ENCODE data around the gene ITPKC. TPM values are rescaled to one million over a fixed set of nuclear protein-coding genes. Genes with fewer than 3 reads are reported as not detected.
A peak's percentile ranks its signal among the peaks of the same experiment; 100 is the strongest.

The ITPKC gene
- total RNA-seq, 4 donors from 2014 or later: 34.5 to 43.9 (median 38.9) TPM

DNA sequence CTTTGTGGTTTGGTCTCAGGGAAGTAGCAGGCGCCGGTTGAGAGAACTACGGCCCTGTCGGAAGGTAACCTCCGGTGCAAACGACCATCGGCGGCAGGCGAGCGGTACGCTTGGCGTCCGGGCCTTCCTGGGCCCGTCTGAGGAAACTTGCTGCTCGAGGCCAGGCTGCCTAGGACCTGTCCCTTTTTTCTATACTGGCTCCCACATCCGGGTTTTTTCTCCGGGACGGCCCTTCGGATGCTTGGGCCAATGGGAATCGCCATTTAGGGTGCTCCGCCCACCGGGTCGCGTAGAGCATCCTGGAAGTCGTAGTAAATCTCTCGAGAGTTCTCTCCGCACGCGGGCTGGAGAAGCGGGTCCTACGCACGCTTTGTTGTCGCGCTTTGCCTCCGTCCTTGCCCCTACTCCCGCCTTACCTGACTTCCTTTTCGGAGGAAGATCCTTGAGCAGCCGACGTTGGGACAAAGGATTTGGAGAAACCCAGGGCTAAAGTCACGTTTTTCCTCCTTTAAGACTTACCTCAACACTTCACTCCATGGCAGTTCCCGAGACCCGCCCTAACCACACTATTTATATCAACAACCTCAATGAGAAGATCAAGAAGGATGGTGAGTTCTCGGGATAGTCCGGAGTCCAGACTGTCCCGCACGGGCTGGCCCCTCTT, 34.1 kb downstream of the ITPKC start, which contains the start of gene SNRPA:
TSS of gene SNRPA (plus strand) at position 330 of the 664 bp plus-strand sequence. CDS start at position 536, 206 bp downstream.
- Histone ChIP-seq H3K36me3 (peaks cover 0 to 5% (median 0%) of the 10 kb centered on the region in 3 donors), H3K27ac (peak within 1 kb of the TSS; percentile 92 to 97 (median 93)), H3K9me3 (no peaks in the 10 kb centered on the region), H3K4me1 (peaks cover 0 to 46% (median 28%) of the 10 kb centered on the region in 4 donors), H3K27me3 (no peaks in the 10 kb centered on the region), H3K4me3 (peak within 1 kb of the TSS; percentile 61 to 79 (median 70))
- DNase-seq: peak; percentile 97 to 99 (median 98)
- TF ChIP-seq POLR2A (IDR thresholded peaks at IDR 0.05): peak; percentile 85 to 96
- TF ChIP-seq, protein P1, sequence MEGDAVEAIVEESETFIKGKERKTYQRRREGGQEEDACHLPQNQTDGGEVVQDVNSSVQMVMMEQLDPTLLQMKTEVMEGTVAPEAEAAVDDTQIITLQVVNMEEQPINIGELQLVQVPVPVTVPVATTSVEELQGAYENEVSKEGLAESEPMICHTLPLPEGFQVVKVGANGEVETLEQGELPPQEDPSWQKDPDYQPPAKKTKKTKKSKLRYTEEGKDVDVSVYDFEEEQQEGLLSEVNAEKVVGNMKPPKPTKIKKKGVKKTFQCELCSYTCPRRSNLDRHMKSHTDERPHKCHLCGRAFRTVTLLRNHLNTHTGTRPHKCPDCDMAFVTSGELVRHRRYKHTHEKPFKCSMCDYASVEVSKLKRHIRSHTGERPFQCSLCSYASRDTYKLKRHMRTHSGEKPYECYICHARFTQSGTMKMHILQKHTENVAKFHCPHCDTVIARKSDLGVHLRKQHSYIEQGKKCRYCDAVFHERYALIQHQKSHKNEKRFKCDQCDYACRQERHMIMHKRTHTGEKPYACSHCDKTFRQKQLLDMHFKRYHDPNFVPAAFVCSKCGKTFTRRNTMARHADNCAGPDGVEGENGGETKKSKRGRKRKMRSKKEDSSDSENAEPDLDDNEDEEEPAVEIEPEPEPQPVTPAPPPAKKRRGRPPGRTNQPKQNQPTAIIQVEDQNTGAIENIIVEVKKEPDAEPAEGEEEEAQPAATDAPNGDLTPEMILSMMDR (IDR thresholded peaks at IDR 0.05): no peak

DNA sequence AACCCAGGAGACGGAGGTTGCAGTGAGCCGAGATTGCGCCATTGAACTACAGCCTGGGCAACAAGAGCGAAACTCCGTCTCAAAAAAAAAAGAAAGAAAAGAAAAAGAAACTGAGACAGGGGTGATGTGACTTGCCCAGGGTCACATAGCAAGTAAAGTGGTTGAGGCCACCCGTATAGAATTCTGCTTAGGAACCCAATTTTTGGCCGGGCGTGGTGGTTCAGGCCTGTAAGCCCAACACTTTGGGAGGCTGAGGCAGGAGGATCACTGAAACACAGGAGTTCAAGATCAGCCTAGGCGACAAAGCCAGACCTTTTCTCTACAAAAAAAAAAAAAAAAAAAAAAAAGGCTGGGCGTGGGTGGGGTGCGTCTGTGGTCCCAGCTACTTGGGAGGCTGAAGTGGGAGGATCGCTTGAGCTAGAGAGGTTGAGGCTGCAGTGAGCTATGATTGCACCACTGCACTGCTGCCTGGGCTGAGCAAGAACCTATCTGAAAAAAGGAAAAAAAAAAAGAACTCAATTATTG, 35.4 kb downstream of the ITPKC start:
- DNase-seq: no peak
- H3K27ac ChIP-seq: peak overlapping the region; percentile 91 to 97 (median 92)
- TF ChIP-seq POLR2A (IDR thresholded peaks at IDR 0.05): no peak
- TF ChIP-seq, protein P1 (IDR thresholded peaks at IDR 0.05): no peak
- H3K27me3 ChIP-seq: no peaks in the 10 kb centered on the region
- no peaks in the 10 kb centered on the region for H3K9me3 ChIP-seq
- H3K4me1 ChIP-seq: peaks cover 0 to 46% (median 29%) of the 10 kb centered on the region in 4 donors
- peak overlapping the region; percentile 61 to 79 (median 70) for H3K4me3 ChIP-seq
- peaks cover 0 to 8% (median 0%) of the 10 kb centered on the region in 3 donors for H3K36me3 ChIP-seq

DNA sequence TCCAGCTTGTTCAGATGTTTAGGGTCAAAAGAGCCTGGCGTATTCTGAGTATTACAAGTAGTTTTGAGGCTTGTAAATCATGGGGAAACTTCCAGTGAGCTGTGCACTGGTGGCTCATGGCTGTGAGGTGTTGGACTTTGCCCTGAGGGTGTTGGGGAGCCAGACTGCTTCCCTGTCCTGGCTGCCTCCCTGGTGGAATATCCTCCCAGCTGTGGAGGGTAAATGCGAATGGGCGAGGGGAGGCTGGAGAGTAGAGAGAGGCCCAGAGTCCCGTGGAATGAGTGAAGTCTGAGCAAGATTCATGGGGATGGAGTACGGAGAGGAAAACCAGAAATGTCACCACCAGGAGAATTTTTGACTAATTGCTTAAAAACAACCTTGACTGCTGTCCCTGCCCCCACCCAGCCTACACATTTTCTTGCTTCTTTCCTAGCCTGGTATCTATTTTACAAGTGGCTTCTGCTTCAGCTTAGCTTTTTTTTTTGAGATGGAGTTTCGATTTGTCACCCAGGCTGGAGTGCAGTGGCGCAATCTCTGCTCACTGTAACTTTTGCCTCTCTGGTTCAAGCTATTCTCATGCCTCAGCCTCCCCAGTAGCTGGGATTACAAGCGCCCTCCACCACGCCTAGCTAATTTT, 37.8 kb downstream of the ITPKC start:
- peak in 1 of 2 donors; percentile 43 for TF ChIP-seq POLR2A (IDR thresholded peaks at IDR 0.05)
- TF ChIP-seq, protein P1 (IDR thresholded peaks at IDR 0.05): peak in 2 of 6 experiments; percentile 17 to 19
- Histone ChIP-seq H3K4me3 (peak overlapping the region; percentile 6 to 36 (median 18)), H3K27ac (peak overlapping the region; percentile 55 to 93 (median 70)), H3K27me3 (no peaks in the 10 kb centered on the region), H3K4me1 (peaks cover 0 to 37% (median 27%) of the 10 kb centered on the region in 4 donors), H3K36me3 (peaks cover 0 to 31% (median 0%) of the 10 kb centered on the region in 3 donors), H3K9me3 (no peaks in the 10 kb centered on the region)
- DNase-seq: peak in 2 of 3 donors; percentile 74 to 84

DNA sequence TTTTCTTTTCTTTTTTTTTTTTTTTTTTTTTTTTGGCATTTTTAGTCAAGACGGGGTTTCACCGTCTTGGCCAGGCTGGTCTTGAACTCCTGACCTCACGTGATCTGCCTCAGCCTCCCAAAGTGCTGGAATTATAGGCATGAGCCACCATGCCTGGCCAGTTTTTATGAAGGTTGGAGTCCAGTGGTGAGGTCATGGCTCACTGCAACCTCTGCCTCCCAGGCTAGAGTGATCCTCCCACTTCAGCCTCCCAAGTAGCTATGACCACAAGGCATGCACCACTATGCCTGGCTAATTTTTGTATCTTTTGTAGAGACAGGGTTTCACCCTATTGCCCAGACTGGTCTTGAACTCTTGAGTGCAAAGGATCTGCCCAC, 38.3 kb downstream of the ITPKC start:
- Histone ChIP-seq H3K9me3 (no peaks in the 10 kb centered on the region), H3K4me1 (peaks cover 0 to 36% (median 26%) of the 10 kb centered on the region in 4 donors), H3K36me3 (peaks cover 0 to 36% (median 0%) of the 10 kb centered on the region in 3 donors), H3K27ac (peak overlapping the region in 3 of 4 donors; percentile 60 to 81 (median 63)), H3K4me3 (no peak overlapping the region), H3K27me3 (no peaks in the 10 kb centered on the region)
- TF ChIP-seq, protein P1 (IDR thresholded peaks at IDR 0.05): no peak
- TF ChIP-seq POLR2A (IDR thresholded peaks at IDR 0.05): no peak
- no peak for DNase-seq

DNA sequence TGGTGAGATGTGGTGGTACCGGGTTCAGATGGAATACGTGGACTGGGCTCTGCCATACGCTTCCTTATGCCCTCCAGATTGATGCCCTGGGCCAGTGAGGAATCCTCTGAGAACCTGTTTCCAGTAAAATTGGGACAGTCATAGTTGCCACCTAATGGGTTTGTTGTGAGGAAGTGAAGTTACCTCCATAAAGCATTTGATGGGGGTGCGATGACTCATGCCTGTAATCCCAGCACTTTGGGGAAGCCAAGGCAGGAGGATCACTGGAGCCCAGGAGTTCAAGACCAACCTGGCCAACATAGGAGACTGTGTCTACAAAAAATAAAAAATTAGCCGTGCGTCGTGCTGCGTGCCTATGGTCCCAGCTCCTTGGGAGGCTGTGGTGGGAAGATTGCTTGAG, 38.9 kb downstream of the ITPKC start:
- no peaks in the 10 kb centered on the region for H3K9me3 ChIP-seq
- H3K4me3 ChIP-seq: no peak overlapping the region
- H3K4me1 ChIP-seq: peaks cover 0 to 36% (median 26%) of the 10 kb centered on the region in 4 donors
- H3K36me3 ChIP-seq: peaks cover 0 to 42% (median 2%) of the 10 kb centered on the region in 3 donors
- no peak for DNase-seq
- peak overlapping the region in 2 of 4 donors; percentile 2 to 63 for H3K27ac ChIP-seq
- H3K27me3 ChIP-seq: no peaks in the 10 kb centered on the region
- no peak for TF ChIP-seq POLR2A (IDR thresholded peaks at IDR 0.05)
- TF ChIP-seq, protein P1 (IDR thresholded peaks at IDR 0.05): no peak
